HEK293T (cell line): ENCODE results near the gene MYOG.

Experiments
- CTCF ChIA-PET: fragments of 350-600 bp; formaldehyde crosslinking; extraction: SDS; loops from one replicate; lab custom pipeline; 2021; ENCODE audit warnings: antibody characterized with exemption, inconsistent platforms; lab: Yijun Ruan, JAX
- POLR2A ChIA-PET: fragments of 350-600 bp; formaldehyde crosslinking; extraction: SDS; loops from one replicate; lab custom pipeline; 2020; ENCODE audit warnings: antibody characterized with exemption, inconsistent platforms; lab: Yijun Ruan, JAX
- DNase-seq: peaks from one replicate; pipeline ENCODE4 v3.0.0; 2012; ENCODE audit warnings: mixed read lengths; ENCODE audit errors: extremely low spot score
- ARNT ChIP-seq: fragments of 450-650 bp; IDR thresholded peaks from 2 replicates; pipeline ENCODE4 v1.6.1; 2017; ENCODE audit warnings: mild to moderate bottlenecking
- BHLHE40 ChIP-seq: fragments of 450-650 bp; IDR thresholded peaks from 2 replicates; pipeline ENCODE4 v1.6.1; 2016; ENCODE audit warnings: mild to moderate bottlenecking, moderate library complexity, borderline replicate concordance
- CTBP1 ChIP-seq: fragments of 450-650 bp; IDR thresholded peaks from 2 replicates; pipeline ENCODE4 v1.6.1; 2016; ENCODE audit warnings: borderline replicate concordance
- ELF4 ChIP-seq: fragments of 450-650 bp; IDR thresholded peaks from 2 replicates; pipeline ENCODE4 v1.6.1; 2017; ENCODE audit warnings: antibody characterized with exemption
- FOXA1 ChIP-seq: fragments of 450-650 bp; IDR thresholded peaks from 2 replicates; pipeline ENCODE4 v1.6.1; 2016; ENCODE audit warnings: mild to moderate bottlenecking
- FOXK2 ChIP-seq: fragments of 450-650 bp; IDR thresholded peaks from 2 replicates; pipeline ENCODE4 v1.6.1; 2016; ENCODE audit warnings: mild to moderate bottlenecking
- FOXM1 ChIP-seq: fragments of 450-650 bp; IDR thresholded peaks from 2 replicates; pipeline ENCODE4 v1.6.1; 2017; ENCODE audit warnings: mild to moderate bottlenecking, borderline replicate concordance
- HDGF ChIP-seq: fragments of 450-650 bp; IDR thresholded peaks from 2 replicates; pipeline ENCODE4 v1.6.1; 2017; ENCODE audit warnings: antibody characterized with exemption, borderline replicate concordance
- L3MBTL2 ChIP-seq: fragments of 450-650 bp; conservative IDR thresholded peaks from 2 replicates; pipeline ENCODE4 v1.6.1; 2016; ENCODE audit warnings: mild to moderate bottlenecking
- LEF1 ChIP-seq: fragments of 450-650 bp; IDR thresholded peaks from 2 replicates; pipeline ENCODE4 v1.6.1; 2017; ENCODE audit warnings: mild to moderate bottlenecking, borderline replicate concordance
- NFRKB ChIP-seq: fragments of 450-650 bp; IDR thresholded peaks from 2 replicates; pipeline ENCODE4 v1.6.1; 2016; ENCODE audit warnings: mild to moderate bottlenecking, moderate library complexity
- SP1 ChIP-seq: fragments of 450-650 bp; IDR thresholded peaks from 2 replicates; pipeline ENCODE4 v1.6.1; 2017
- SUZ12 ChIP-seq: fragments of 450-650 bp; IDR thresholded peaks from 2 replicates; pipeline ENCODE4 v1.6.1; 2016; ENCODE audit warnings: mild to moderate bottlenecking
- TARDBP ChIP-seq: fragments of 450-650 bp; IDR thresholded peaks from 2 replicates; pipeline ENCODE4 v1.6.1; 2016
- ZNF384 ChIP-seq: fragments of 450-650 bp; IDR thresholded peaks from 2 replicates; pipeline ENCODE4 v1.6.1; 2016
- TF ChIP-seq, protein P1 (sequence below): fragments of 450-650 bp; IDR thresholded peaks from 2 replicates; pipeline ENCODE4 v1.6.1; 2016

MYOG gene

GRCh38 chr1:203039609-203040512 is 46.0 kb downstream of the MYOG start:
- POLR2A ChIA-PET: interaction anchor here (0.6 to 1.7 kb wide), 3 partner anchors 10 to 33 kb away, joined by 3 to 5 read pairs (median 5); partner anchors contain the start of genes PPFIA4 and TMEM183A
- CTCF ChIA-PET: interaction anchor here (0.5 to 3.4 kb wide), 30 partner anchors 9 to 488 kb away, joined by 3 to 58 read pairs (median 4); partner anchors contain the start of genes ADORA1, PPFIA4 and TMEM183A

DNA sequence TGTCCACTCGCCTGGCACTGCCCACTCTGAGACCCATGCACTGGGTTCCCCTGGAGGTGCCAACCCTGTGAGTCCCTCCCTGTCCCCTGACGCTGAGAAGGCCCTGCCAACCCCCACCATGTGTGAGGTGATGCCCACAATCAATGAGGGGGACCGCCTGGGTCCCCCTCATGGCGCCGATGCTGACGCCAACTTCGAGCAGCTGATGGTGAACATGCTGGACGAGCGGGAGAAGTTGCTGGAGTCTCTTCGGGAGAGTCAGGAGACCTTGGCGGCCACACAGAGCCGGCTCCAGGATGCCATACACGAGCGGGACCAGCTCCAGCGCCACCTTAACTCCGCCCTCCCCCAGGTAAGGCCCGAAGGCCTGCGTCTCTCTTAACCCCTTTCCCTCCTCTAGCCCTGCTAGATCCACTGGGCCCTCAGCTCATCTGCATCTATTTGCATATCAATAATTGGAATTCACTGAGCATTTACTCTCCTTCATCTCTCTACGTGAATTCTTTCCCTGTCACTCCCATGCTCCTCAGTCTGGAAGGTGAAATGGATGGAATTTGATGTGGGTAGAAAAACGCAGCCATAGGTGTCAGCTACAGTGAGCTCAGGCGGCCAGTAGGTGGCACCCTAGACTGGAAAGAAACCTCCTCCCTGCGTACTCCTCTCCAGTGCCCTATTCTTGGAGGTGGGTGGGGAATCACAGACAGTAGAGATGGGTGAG is 46.8 kb downstream of the MYOG start:
- POLR2A ChIA-PET: interaction anchor here (1.7 kb wide), 1 partner anchor 9 kb away, joined by 5 read pairs; no protein-coding TSS in a partner anchor
- TF ChIP-seq ARNT (no peak), SP1 (no peak), LEF1 (no peak), L3MBTL2 (no peak), FOXK2 (no peak), FOXA1 (no peak), FOXM1 (no peak), BHLHE40 (no peak), NFRKB (no peak), HDGF (no peak), CTBP1 (no peak), ELF4 (no peak), SUZ12 (no peak), ZNF384 (no peak)
- TF ChIP-seq, protein P1, sequence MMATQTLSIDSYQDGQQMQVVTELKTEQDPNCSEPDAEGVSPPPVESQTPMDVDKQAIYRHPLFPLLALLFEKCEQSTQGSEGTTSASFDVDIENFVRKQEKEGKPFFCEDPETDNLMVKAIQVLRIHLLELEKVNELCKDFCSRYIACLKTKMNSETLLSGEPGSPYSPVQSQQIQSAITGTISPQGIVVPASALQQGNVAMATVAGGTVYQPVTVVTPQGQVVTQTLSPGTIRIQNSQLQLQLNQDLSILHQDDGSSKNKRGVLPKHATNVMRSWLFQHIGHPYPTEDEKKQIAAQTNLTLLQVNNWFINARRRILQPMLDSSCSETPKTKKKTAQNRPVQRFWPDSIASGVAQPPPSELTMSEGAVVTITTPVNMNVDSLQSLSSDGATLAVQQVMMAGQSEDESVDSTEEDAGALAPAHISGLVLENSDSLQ: no peak
- peak; percentile 84 for DNase-seq
- CTCF ChIA-PET: interaction anchor here (0.6 to 3.4 kb wide), 16 partner anchors 8 to 229 kb away, joined by 3 to 58 read pairs (median 10); partner anchors contain the start of genes ADORA1 and PPFIA4

More at GRCh38 chr1:203039609-203040512, 46.0 kb downstream of the MYOG start:
- TF ChIP-seq, protein P1: no peak
- TF ChIP-seq ARNT: no peak
- no peak for TF ChIP-seq SP1
- TF ChIP-seq TARDBP: no peak
- no peak for TF ChIP-seq FOXK2
- no peak for TF ChIP-seq L3MBTL2
- TF ChIP-seq ELF4: no peak
- no peak for TF ChIP-seq FOXM1
- TF ChIP-seq HDGF: no peak
- TF ChIP-seq NFRKB: no peak
- no peak for TF ChIP-seq BHLHE40
- no peak for TF ChIP-seq ZNF384
- no peak for TF ChIP-seq LEF1
- no peak for TF ChIP-seq SUZ12
- no peak for TF ChIP-seq FOXA1
- no peak for TF ChIP-seq CTBP1
- peak; percentile 69 for DNase-seq

GRCh38 chr1:203038217-203038741 is 47.5 kb downstream of the MYOG start:
- DNase-seq: no peak
- ChIA-PET POLR2A (no interaction called here), CTCF (interaction anchor here (1.0 to 3.4 kb wide), 6 partner anchors 7 to 230 kb away, joined by 3 to 58 read pairs (median 18); partner anchors contain the start of gene ADORA1)
- TF ChIP-seq ZNF384 (no peak), FOXK2 (no peak), BHLHE40 (no peak), CTBP1 (no peak), L3MBTL2 (no peak), LEF1 (no peak), NFRKB (no peak), HDGF (no peak), FOXM1 (no peak), SP1 (no peak), SUZ12 (no peak), TARDBP (no peak), FOXA1 (no peak), ARNT (no peak), ELF4 (no peak)
- TF ChIP-seq, protein P1: no peak

DNA sequence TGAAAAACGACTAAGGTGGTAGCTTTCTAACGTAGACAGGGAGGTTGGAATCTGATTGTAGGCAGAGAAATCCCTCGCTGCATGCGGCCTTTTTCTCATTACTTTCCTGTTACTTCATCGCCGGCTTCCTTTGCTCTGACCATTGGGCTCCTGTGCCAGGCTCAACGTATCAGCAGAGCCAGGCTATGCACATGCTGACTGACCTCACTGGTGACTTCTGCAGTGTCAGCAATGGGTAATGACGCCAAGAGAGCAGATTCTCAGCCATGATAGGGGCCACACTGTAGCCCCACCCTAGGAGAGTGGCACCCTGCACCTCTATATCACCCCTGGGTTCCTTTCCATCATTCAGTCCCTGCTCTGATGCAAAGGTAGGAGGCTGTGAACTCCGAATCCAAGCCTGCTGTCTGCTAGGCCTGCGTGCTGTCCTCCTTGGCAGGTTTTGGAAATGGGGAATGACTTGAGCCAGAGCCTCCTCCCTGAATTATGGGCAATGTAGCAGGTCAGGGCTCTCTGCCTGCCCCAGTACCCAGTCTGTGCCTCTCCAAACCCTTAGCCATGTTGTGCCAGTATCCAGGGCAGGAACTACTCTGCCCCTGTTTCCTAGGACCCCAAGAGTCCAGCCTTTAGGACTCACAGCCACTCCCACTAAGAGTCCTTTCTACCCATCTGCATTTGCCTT is 48.2 kb downstream of the MYOG start:
- no peak for DNase-seq
- POLR2A ChIA-PET: interaction anchor here (1.1 to 1.3 kb wide), 2 partner anchors 10 to 11 kb away, joined by 3 to 4 read pairs; partner anchors contain the start of gene PPFIA4
- CTCF ChIA-PET: interaction anchor here (1.4 to 3.4 kb wide), 3 partner anchors 135 to 231 kb away, joined by 3 to 58 read pairs (median 5); no protein-coding TSS in a partner anchor
- no peak for TF ChIP-seq FOXK2
- TF ChIP-seq TARDBP: no peak
- TF ChIP-seq BHLHE40: no peak

DNA sequence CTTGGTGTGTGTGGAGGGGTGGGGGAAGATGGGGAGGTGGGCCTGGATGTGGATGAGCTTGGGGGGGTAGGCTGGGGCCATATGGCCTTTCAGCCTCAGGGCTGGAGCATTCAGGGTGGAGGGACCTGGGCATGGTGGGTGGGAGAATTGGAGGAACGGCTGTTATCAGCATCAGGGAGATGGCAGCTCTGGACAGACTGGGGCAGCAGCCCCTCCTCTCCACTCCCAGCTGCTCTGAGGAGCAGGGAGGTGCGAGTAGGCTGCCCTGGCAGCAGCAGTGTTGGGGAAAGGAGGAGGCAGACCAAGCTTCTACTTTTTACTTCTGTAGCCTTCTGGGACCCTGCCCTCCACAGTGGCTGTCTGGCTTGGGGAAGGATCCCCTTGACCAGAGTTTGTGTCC is 49.3 kb downstream of the MYOG start:
- no peak for DNase-seq
- TF ChIP-seq FOXA1: no peak
- TF ChIP-seq, protein P1: no peak
- no peak for TF ChIP-seq SP1
- TF ChIP-seq ELF4: no peak
- no peak for TF ChIP-seq ARNT
- TF ChIP-seq ZNF384: no peak
- no peak for TF ChIP-seq FOXM1
- no peak for TF ChIP-seq L3MBTL2
- POLR2A ChIA-PET: interaction anchor here (1.1 to 1.3 kb wide), 2 partner anchors 9 to 10 kb away, joined by 3 to 4 read pairs; partner anchors contain the start of gene PPFIA4

More for the DNA sequence above, 49.3 kb downstream of the MYOG start:
- CTCF ChIA-PET: interaction anchor here (1.4 to 1.6 kb wide), 3 partner anchors 21 to 231 kb away, joined by 3 to 5 read pairs (median 3); no protein-coding TSS in a partner anchor
